ENCODE results near the gene TOMM7.
"Not testable (repeated sequence)": the region's sequence is repeated elsewhere in the genome, so short reads cannot be mapped to it uniquely, and the experiment has no call there.

Gene TOMM7

DNA sequence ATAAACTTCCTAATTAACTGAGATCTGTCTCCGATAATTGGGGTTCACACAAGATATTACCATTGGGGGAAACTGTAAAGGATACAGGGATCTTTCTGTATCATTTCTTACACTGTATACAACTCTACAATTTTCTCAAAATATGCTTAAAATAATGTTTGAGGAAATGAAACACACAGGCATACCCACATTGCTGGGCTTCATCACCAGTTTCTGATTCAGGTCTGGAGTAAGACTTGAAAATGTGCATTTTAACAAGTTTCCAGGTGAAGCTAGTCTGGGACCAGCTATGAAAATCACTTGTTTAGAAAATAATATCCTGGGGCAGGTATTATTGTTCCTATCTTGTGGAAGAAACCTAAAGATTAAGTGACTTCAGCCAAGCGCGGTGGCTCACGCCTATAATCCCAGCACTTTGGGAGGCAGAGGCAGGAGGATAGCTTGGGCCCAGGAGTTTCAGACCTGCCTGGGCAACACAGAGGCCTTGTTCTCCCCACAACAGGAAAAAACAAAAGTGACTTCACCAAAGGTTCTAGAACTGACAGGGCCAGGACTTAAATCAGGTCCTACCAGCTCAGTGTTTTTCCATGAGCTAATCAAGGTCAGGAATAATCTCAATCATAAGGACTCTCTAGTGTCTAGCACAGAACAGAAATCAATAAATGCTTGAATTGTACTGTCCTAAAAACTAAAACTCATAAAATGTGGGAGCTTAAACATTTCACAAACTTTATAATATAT is 12.6 kb downstream of the TOMM7 start:
- no peak overlapping the region for H3K4me3 ChIP-seq
- no peaks in the 10 kb centered on the region for H4K20me1 ChIP-seq
- H3K4me2 ChIP-seq, result no peak overlapping the region
- no peaks in the 10 kb centered on the region for H3K27me3 ChIP-seq
- no peak overlapping the region for H3K9ac ChIP-seq
- no peak overlapping the region for H3K27ac ChIP-seq
- H3K4me1 ChIP-seq, result no peaks in the 10 kb centered on the region
- no peak for TF ChIP-seq Cebpa-rat (IDR thresholded peaks at IDR 0.05)
- peaks cover 46% of the 10 kb centered on the region for H3K36me3 ChIP-seq
- H3K9me3 ChIP-seq, result no peaks in the 10 kb centered on the region

GRCh38 chr7:22808140-22808539 is 14.5 kb downstream of the TOMM7 start:
- no peak overlapping the region for H3K4me2 ChIP-seq
- no peak overlapping the region for H3K9ac ChIP-seq
- no peaks in the 10 kb centered on the region for H3K4me1 ChIP-seq

GRCh38 chr7:22806752-22807151 is 15.9 kb downstream of the TOMM7 start:
- Histone ChIP-seq H3K4me2 (no peak overlapping the region), H3K27ac (no peak overlapping the region), H3K9ac (no peak overlapping the region), H3K4me1 (no peaks in the 10 kb centered on the region), H3K36me3 (peaks cover 15% of the 10 kb centered on the region), H3K27me3 (no peaks in the 10 kb centered on the region), H4K20me1 (no peaks in the 10 kb centered on the region), H3K4me3 (no peak overlapping the region), H3K9me3 (peaks cover 4% of the 10 kb centered on the region; the same call in 1 of the 2 replicates)
- no peak for TF ChIP-seq Cebpa-rat (IDR thresholded peaks at IDR 0.05)

More at GRCh38 chr7:22808140-22808539, 14.5 kb downstream of the TOMM7 start:
- no peak for TF ChIP-seq Cebpa-rat (IDR thresholded peaks at IDR 0.05)
- H3K36me3 ChIP-seq, result peaks cover 28% of the 10 kb centered on the region
- H3K27ac ChIP-seq, result no peak overlapping the region
- no peak overlapping the region for H3K4me3 ChIP-seq
- H3K27me3 ChIP-seq, result no peaks in the 10 kb centered on the region
- no peaks in the 10 kb centered on the region for H4K20me1 ChIP-seq
- H3K9me3 ChIP-seq, result no peaks in the 10 kb centered on the region

DNA sequence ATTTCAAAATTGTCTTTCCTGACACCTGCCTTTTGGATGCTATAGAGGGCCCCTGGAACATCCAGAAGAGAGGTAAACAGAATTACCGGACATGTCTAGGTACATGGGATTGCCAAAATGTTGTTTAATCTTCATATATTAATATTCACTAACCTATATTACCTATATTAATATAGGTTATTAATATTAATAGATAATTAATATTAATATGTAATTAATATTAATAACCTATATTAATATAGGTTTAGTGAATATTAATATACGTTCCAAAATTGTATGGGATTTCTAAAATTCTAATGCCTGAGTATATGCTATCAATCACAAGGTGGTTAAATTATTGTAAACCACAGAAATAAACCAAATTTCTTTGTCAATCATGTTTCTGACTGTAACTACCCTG is 17.4 kb downstream of the TOMM7 start:
- no peaks in the 10 kb centered on the region for H4K20me1 ChIP-seq
- no peak overlapping the region for H3K27ac ChIP-seq
- 0 out of 2 replicates have a peak, but pooled peaks cover 1% of the 10 kb centered on the region for H3K36me3 ChIP-seq
- H3K4me3 ChIP-seq, result no peak overlapping the region
- H3K27me3 ChIP-seq, result no peaks in the 10 kb centered on the region
- H3K4me1 ChIP-seq, result no peaks in the 10 kb centered on the region
- TF ChIP-seq Cebpa-rat (IDR thresholded peaks at IDR 0.05), result no peak
- H3K4me2 ChIP-seq, result no peak overlapping the region
- no peak overlapping the region for H3K9ac ChIP-seq
- H3K9me3 ChIP-seq, result peaks cover 13% of the 10 kb centered on the region

GRCh38 chr7:22802831-22803230 is 19.8 kb downstream of the TOMM7 start:
- H3K4me1 ChIP-seq, H4K20me1 ChIP-seq, H3K9ac ChIP-seq, H3K4me3 ChIP-seq, H3K36me3 ChIP-seq, H3K4me2 ChIP-seq, H3K27ac ChIP-seq, H3K27me3 ChIP-seq: not testable (repeated sequence)
- H3K9me3 ChIP-seq, result peaks cover 25% of the 10 kb centered on the region

GRCh38 chr7:22802426-22802825 is 20.2 kb downstream of the TOMM7 start:
- Histone ChIP-seq H3K9me3 (peaks cover 28% of the 10 kb centered on the region), H3K9ac (no peak overlapping the region), H3K4me1 (no peaks in the 10 kb centered on the region), H3K4me2 (no peak overlapping the region), H3K27ac (no peak overlapping the region), H4K20me1 (no peaks in the 10 kb centered on the region), H3K4me3 (no peak overlapping the region), H3K36me3 (no peaks in the 10 kb centered on the region), H3K27me3 (no peaks in the 10 kb centered on the region)
- TF ChIP-seq Cebpa-rat (IDR thresholded peaks at IDR 0.05), result no peak

- Histone ChIP-seq H3K9me3 (peaks cover 32% of the 10 kb centered on the region), H3K4me2 (no peak overlapping the region), H3K9ac (no peak overlapping the region), H4K20me1 (no peaks in the 10 kb centered on the region), H3K36me3 (no peaks in the 10 kb centered on the region), H3K4me1 (no peaks in the 10 kb centered on the region), H3K4me3 (no peak overlapping the region), H3K27ac (no peak overlapping the region), H3K27me3 (no peaks in the 10 kb centered on the region)
- no peak for TF ChIP-seq Cebpa-rat (IDR thresholded peaks at IDR 0.05)
Measured at GRCh38 chr7:22801912-22802311, 20.7 kb downstream of the TOMM7 start.

GRCh38 chr7:22799633-22800032 is 23.0 kb downstream of the TOMM7 start:
- Histone ChIP-seq H3K36me3 (no peaks in the 10 kb centered on the region), H3K27me3 (no peaks in the 10 kb centered on the region), H3K4me3 (no peak overlapping the region), H3K27ac (no peak overlapping the region), H3K4me2 (no peak overlapping the region), H4K20me1 (no peaks in the 10 kb centered on the region), H3K9ac (no peak overlapping the region), H3K9me3 (peaks cover 48% of the 10 kb centered on the region), H3K4me1 (no peaks in the 10 kb centered on the region)
- TF ChIP-seq Cebpa-rat (IDR thresholded peaks at IDR 0.05), result no peak

- Histone ChIP-seq H3K27ac (no peak overlapping the region), H3K4me1 (no peaks in the 10 kb centered on the region), H3K4me2 (no peak overlapping the region), H3K36me3 (no peaks in the 10 kb centered on the region), H3K9ac (no peak overlapping the region), H3K27me3 (no peaks in the 10 kb centered on the region), H3K9me3 (peaks cover 29% of the 10 kb centered on the region), H3K4me3 (no peak overlapping the region), H4K20me1 (no peaks in the 10 kb centered on the region)
- TF ChIP-seq Cebpa-rat (IDR thresholded peaks at IDR 0.05), result no peak
Measured at GRCh38 chr7:22793593-22794462, 28.8 kb downstream of the TOMM7 start.
